ENCODE measurements around the gene ARSI. TPM values are rescaled to one million over a fixed set of nuclear protein-coding genes. Genes with fewer than 3 reads are reported as not detected.

ARSI gene
- polyA plus RNA-seq, 1 of the 3 experiments (the other 2 are of a cell fraction): 0.20 TPM

GRCh38 chr5:150316320-150316719 is 13.6 kb upstream of the ARSI start:
- TF ChIP-seq REST (IDR thresholded peaks at IDR 0.05; ENCODE audit: low read depth, low read length) (no peak), SIN3A (IDR thresholded peaks at IDR 0.05; ENCODE audit: borderline replicate concordance, low read depth, low read length) (no peak), ELF1 (IDR thresholded peaks at IDR 0.05) (no peak), ZBTB33 (IDR thresholded peaks at IDR 0.05; ENCODE audit: borderline replicate concordance, low read depth) (no peak)
- Histone ChIP-seq H4K20me1 (ENCODE audit: insufficient read depth) (no peaks in the 10 kb centered on the region), H3K4me2 (no peak overlapping the region), H3K79me2 (ENCODE audit: insufficient read depth) (no peaks in the 10 kb centered on the region), H3K4me3 (ENCODE audit: low read depth in 2 of 2, low read length in 1 of 2) (no peak overlapping the region), H3K9me2 (no peaks in the 10 kb centered on the region), H2AFZ (ENCODE audit: low read depth) (no peak overlapping the region), H3F3A (replicated peaks; ENCODE audit: insufficient read depth) (peaks cover 29% of the 10 kb centered on the region), H3K36me3 (replicated peaks in 1 of 2; ENCODE audit: control insufficient read depth in 1 of 2, insufficient read depth in 2 of 2, low read length in 1 of 2) (no peaks in the 10 kb centered on the region), H3K27ac (ENCODE audit: low read depth in 2 of 2, low read length in 1 of 2) (peak overlapping the region; percentile 84 to 99; a peak in 3 of 4 replicates), H3K4me1 (ENCODE audit: control insufficient read depth in 1 of 2, insufficient read depth in 2 of 2, low read depth in 1 of 2, low read length in 1 of 2) (peaks cover 31 to 35% of the 10 kb centered on the region in 2 experiments), H3K27me3 (ENCODE audit: insufficient read depth) (no peaks in the 10 kb centered on the region), H3K9ac (peak overlapping the region; percentile 65; the same call in 1 of the 2 replicates), H3K9me3 (no peaks in the 10 kb centered on the region)
- no peak for DNase-seq
- WGBS (ENCODE audit: low lambda C conversion rate): 68% methylated on average over 3 of the region's 3 CpGs
- ChIA-PET CTCF (no interaction called here), POLR2A (no interaction called here)

- Histone ChIP-seq H3K27me3 (ENCODE audit: insufficient read depth) (no peaks in the 10 kb centered on the region), H2AFZ (ENCODE audit: low read depth) (no peak overlapping the region), H3K27ac (ENCODE audit: low read depth in 2 of 2, low read length in 1 of 2) (peak overlapping the region in 1 of 2 experiments; percentile 99; a peak in 1 of 4 replicates), H3K4me2 (no peak overlapping the region), H4K20me1 (ENCODE audit: insufficient read depth) (no peaks in the 10 kb centered on the region), H3K36me3 (replicated peaks in 1 of 2; ENCODE audit: control insufficient read depth in 1 of 2, insufficient read depth in 2 of 2, low read length in 1 of 2) (no peaks in the 10 kb centered on the region), H3F3A (replicated peaks; ENCODE audit: insufficient read depth) (peaks cover 29% of the 10 kb centered on the region), H3K4me3 (ENCODE audit: low read depth in 2 of 2, low read length in 1 of 2) (no peak overlapping the region), H3K9me2 (no peaks in the 10 kb centered on the region), H3K9me3 (no peaks in the 10 kb centered on the region), H3K4me1 (ENCODE audit: control insufficient read depth in 1 of 2, insufficient read depth in 2 of 2, low read depth in 1 of 2, low read length in 1 of 2) (peaks cover 31 to 35% of the 10 kb centered on the region in 2 experiments), H3K79me2 (ENCODE audit: insufficient read depth) (no peaks in the 10 kb centered on the region), H3K9ac (no peak overlapping the region)
- no peak for TF ChIP-seq CTCF (IDR thresholded peaks at IDR 0.05)
- TF ChIP-seq RAD21 (IDR thresholded peaks at IDR 0.05; ENCODE audit: low read length): no peak
- TF ChIP-seq IRF3 (IDR thresholded peaks at IDR 0.05; ENCODE audit: low read depth, low read length): no peak
- no peak for TF ChIP-seq POLR2AphosphoS5 (IDR thresholded peaks at IDR 0.05; ENCODE audit: low read depth, low read length)
- TF ChIP-seq MAX (IDR thresholded peaks at IDR 0.05; ENCODE audit: low read depth): no peak
- no peak for TF ChIP-seq RCOR1 (IDR thresholded peaks at IDR 0.05; ENCODE audit: low read length)
- TF ChIP-seq RXRA (IDR thresholded peaks at IDR 0.05; ENCODE audit: borderline replicate concordance, low read depth): no peak
- 92% methylated on average over 4 of the region's 4 CpGs for WGBS (ENCODE audit: low lambda C conversion rate)
- ChIA-PET CTCF (no interaction called here), POLR2A (no interaction called here)
- no peak for DNase-seq
These were observed 12.5 kb upstream of the ARSI start for GRCh38 chr5:150315245-150315644.
